Mesothelial cell of epicardium (in vitro differentiated cells): ENCODE data around the gene ZNF208. TPM values are rescaled to one million over a fixed set of nuclear protein-coding genes. Genes with fewer than 3 reads are reported as not detected.
"Not testable (repeated sequence)": the region's sequence is repeated elsewhere in the genome, so short reads cannot be mapped to it uniquely, and the experiment has no call there.

ENCODE experiments used
- DNase-seq, 2 experiments: peaks; one replicate each; pipeline ENCODE4 v3.0.0; 2021; ENCODE audit warnings: low spot score in 2 of 2; ENCODE audit not compliant: unreplicated experiment in 2 of 2
- H3K27ac Mint-ChIP-seq: 2 replicates; pipeline ENCODE4 v1.8.0; 2021; ENCODE audit warnings: mixed read lengths
- H3K27me3 Mint-ChIP-seq: 2 replicates; pipeline ENCODE4 v1.8.0; 2021; ENCODE audit warnings: low read depth, mixed read lengths
- H3K36me3 Mint-ChIP-seq: 2 replicates; pipeline ENCODE4 v1.8.0; 2021; ENCODE audit warnings: mixed read lengths
- H3K4me1 Mint-ChIP-seq: 2 replicates; pipeline ENCODE4 v1.8.0; 2021; ENCODE audit warnings: mixed read lengths
- H3K4me3 Mint-ChIP-seq: 2 replicates; pipeline ENCODE4 v1.8.0; 2021; ENCODE audit warnings: mild to moderate bottlenecking, moderate library complexity, mixed read lengths
- H3K9me3 Mint-ChIP-seq: 2 replicates; pipeline ENCODE4 v1.8.0; 2021; ENCODE audit warnings: mixed read lengths
- total RNA-seq: library from RNA; stranded (reverse); gene quantifications from 3 replicates; pipeline ENCODE4 v1.2.1, GENCODE V29; 2021
- TF ChIP-seq, protein P1 (sequence below): fragments of 200-600 bp; sonication (generic); IDR thresholded peaks from one replicate; pipeline ENCODE4 v1.5.0; 2021; ENCODE audit warnings: antibody characterized with exemption; ENCODE audit not compliant: unreplicated experiment

ZNF208 gene
- total RNA-seq, 1 donor from 2014 or later = not detected

DNA sequence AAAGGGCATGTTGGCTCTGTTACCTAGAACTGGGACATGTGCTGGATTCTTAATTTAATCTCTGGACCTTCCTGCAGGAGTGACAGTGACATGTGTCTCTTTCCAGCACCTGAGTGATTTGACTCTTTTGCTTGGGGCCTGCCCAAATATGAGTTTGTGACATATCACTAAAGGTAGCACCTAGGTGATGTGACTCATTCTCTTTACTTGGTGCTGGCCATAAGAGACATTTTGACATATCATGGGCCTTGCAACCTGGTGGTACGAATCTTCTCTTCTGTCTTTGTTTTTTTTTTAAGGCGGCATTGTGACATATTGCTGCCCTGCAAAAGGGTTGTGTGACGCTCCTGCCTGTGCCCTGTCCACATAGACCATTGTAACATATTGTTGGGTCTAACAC, 108.9 kb downstream of the ZNF208 start:
- H3K27ac Mint-ChIP-seq = no peak overlapping the region
- H3K4me1 Mint-ChIP-seq = no peaks in the 10 kb centered on the region
- TF ChIP-seq, protein P1, sequence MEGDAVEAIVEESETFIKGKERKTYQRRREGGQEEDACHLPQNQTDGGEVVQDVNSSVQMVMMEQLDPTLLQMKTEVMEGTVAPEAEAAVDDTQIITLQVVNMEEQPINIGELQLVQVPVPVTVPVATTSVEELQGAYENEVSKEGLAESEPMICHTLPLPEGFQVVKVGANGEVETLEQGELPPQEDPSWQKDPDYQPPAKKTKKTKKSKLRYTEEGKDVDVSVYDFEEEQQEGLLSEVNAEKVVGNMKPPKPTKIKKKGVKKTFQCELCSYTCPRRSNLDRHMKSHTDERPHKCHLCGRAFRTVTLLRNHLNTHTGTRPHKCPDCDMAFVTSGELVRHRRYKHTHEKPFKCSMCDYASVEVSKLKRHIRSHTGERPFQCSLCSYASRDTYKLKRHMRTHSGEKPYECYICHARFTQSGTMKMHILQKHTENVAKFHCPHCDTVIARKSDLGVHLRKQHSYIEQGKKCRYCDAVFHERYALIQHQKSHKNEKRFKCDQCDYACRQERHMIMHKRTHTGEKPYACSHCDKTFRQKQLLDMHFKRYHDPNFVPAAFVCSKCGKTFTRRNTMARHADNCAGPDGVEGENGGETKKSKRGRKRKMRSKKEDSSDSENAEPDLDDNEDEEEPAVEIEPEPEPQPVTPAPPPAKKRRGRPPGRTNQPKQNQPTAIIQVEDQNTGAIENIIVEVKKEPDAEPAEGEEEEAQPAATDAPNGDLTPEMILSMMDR = no peak
- DNase-seq = no peak
- peaks cover 82% of the 10 kb centered on the region for H3K9me3 Mint-ChIP-seq
- H3K27me3 Mint-ChIP-seq = no peaks in the 10 kb centered on the region
- no peaks in the 10 kb centered on the region for H3K36me3 Mint-ChIP-seq
- H3K4me3 Mint-ChIP-seq = no peak overlapping the region

DNA sequence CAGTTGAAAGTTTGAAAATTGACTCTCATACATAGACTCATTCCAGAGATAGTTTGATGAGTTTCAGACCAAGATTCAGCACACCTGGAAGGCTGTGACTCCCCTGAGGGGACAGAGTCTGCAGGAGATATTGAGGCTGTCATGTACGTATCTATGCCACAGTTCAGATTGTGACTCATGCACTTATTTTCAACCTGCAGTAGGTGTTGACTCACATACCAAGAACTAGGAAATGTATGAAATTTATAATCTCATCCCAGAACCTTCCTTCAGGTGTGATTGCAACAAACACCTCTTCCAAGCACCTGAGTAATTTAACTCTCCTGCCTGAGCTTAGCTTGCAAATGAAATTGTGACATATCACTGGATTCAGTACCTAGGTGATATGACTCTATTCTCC, 110.3 kb downstream of the ZNF208 start:
- Mint-ChIP-seq H3K27me3 (no peaks in the 10 kb centered on the region), H3K36me3 (no peaks in the 10 kb centered on the region), H3K4me3 (no peak overlapping the region), H3K9me3 (peaks cover 78% of the 10 kb centered on the region), H3K4me1 (no peaks in the 10 kb centered on the region), H3K27ac (no peak overlapping the region)
- TF ChIP-seq, protein P1 = no peak
- no peak for DNase-seq

DNA sequence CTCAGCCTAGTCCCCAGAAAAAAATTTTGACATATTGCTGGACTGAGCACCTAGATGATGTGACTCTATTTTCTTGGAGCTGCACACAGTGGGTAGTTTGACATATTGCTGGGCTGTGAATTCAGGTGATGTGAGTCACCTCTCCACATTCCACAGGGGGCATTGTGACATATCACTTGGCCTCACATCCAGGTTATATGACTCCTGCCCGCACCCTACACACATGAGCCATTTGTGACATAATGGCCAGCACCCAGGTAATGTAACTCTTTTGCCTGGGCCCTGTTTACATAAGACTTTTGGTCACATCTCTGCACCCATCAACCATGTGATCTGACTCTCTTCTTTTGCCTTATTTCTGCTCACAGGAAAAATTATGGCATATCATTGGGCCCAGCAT, 119.7 kb downstream of the ZNF208 start:
- Mint-ChIP-seq H3K4me1 (no peaks in the 10 kb centered on the region), H3K4me3 (no peak overlapping the region), H3K36me3 (no peaks in the 10 kb centered on the region), H3K27ac (no peak overlapping the region), H3K27me3 (no peaks in the 10 kb centered on the region), H3K9me3 (peaks cover 69% of the 10 kb centered on the region)
- TF ChIP-seq, protein P1 = no peak
- DNase-seq = no peak

DNA sequence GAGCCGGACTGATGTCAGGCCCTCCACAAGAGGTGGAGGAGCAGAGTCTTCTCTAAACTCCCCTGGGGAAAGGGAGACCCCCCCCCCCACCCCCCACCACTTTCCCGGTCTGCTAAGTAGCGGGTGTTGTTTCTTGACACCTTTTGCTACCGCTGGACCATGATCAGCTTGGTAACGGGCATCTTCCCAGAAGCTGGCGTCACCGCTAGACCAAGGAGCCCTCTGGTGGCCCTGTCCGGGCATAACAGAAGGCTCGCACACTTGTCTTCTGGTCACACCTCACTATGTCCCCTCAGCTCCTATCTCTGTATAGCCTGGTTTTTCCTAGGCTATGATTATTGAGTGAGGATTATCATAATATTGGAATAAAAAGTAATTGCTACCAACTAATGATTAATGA, 120.7 kb downstream of the ZNF208 start:
- not testable (repeated sequence) for H3K27me3 Mint-ChIP-seq, H3K27ac Mint-ChIP-seq, H3K4me1 Mint-ChIP-seq, H3K4me3 Mint-ChIP-seq, H3K36me3 Mint-ChIP-seq, DNase-seq
- peaks cover 66% of the 10 kb centered on the region for H3K9me3 Mint-ChIP-seq

DNA sequence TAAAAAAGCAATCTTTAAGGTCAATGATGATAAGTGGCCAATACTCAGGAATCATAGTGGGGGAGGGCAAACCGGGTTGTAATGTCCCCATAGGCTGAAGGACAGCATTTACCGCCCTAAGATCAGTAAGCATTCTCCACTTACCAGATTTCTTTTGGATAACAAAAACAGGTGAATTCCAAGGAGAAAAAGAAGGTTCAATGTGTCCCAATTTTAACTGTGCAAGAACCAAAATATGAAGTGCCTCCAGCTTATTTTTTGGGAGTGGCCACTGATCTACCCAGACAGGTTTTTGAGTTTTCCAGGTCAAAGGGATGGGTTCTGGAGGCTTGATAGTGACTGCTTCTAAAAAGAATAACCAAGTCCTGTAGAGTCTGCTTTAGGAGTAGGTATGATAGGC, 125.2 kb downstream of the ZNF208 start:
- not testable (repeated sequence) for DNase-seq, H3K4me3 Mint-ChIP-seq, H3K27me3 Mint-ChIP-seq, H3K36me3 Mint-ChIP-seq, H3K27ac Mint-ChIP-seq, H3K4me1 Mint-ChIP-seq
- H3K9me3 Mint-ChIP-seq = peaks cover 68% of the 10 kb centered on the region

DNA sequence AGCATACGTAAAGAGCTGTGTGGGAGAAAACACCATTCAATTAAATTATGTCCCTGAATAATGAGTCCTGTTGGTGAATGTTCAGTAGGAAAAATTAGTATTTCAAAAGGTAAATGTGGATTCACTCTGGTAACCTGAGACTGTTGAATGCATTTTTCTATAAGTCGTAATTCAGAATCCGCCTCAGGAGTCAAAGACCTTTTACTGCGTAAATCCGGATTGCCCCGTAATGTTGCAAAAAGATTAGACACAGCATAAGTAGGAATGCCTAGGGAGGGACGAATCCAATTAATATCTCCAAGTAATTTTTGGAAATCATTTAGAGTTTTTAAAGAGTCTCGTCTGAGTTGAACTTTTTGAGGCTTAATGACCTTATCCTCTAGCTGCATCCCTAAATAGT, 126.0 kb downstream of the ZNF208 start:
- H3K27ac Mint-ChIP-seq, H3K4me1 Mint-ChIP-seq, DNase-seq, H3K27me3 Mint-ChIP-seq, H3K36me3 Mint-ChIP-seq, H3K4me3 Mint-ChIP-seq: not testable (repeated sequence)
- peaks cover 72% of the 10 kb centered on the region for H3K9me3 Mint-ChIP-seq

DNA sequence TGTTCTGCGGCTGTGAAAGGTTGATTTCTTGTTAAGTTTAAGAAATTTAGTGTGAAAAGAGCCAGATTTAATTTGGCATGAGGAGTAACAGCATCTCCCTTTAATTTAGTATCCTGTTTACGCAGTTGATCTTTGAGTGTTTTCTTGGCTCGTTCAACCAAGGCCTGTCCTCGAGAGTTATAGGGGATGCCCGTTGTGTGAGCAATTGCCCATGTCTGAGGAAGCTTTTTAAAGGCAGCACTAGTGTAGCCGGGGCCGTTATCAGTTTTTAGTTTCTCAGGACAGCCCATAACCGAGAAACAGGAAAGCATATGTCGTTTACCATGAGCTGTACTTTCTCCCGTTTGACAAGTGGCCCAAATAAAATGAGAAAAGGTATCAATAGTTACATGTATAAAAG, 127.2 kb downstream of the ZNF208 start:
- TF ChIP-seq, protein P1 = no peak
- Mint-ChIP-seq H3K36me3 (no peaks in the 10 kb centered on the region), H3K27me3 (no peaks in the 10 kb centered on the region), H3K9me3 (peaks cover 73% of the 10 kb centered on the region), H3K4me3 (no peak overlapping the region), H3K4me1 (no peaks in the 10 kb centered on the region), H3K27ac (no peak overlapping the region)
- no peak for DNase-seq

Other genes with a start within 250 kb of the ZNF208 start
- gene ZNF100, start 243.4 kb downstream of the ZNF208 start, total RNA-seq = 20.1 to 21.2 TPM (median 21.2 TPM) in 3 replicates
- gene ZNF43, start 174.8 kb downstream of the ZNF208 start, total RNA-seq = 54.2 to 57.3 TPM (median 55.8 TPM) in 3 replicates
- not detected in 3 replicates for gene ZNF257, start 41.5 kb upstream of the ZNF208 start, total RNA-seq
- gene ZNF676, start 186.0 kb upstream of the ZNF208 start, total RNA-seq = not detected in 3 replicates